ENCODE measurements around the gene PKD1L1. TPM values are rescaled to one million over a fixed set of nuclear protein-coding genes. Genes with fewer than 3 reads are reported as not detected.
"Not testable (repeated sequence)": the region's sequence is repeated elsewhere in the genome, so short reads cannot be mapped to it uniquely, and the experiment has no call there.

The PKD1L1 gene
- total and polyA plus RNA-seq, 2 experiments from 2014 or later, result 0.15 to 0.54 TPM

- Histone ChIP-seq H3K27me3 (no peaks in the 10 kb centered on the region), H3K4me3 (no peak overlapping the region), H3K9me3 (ENCODE audit: low read depth) (no peaks in the 10 kb centered on the region), H3K27ac (no peak overlapping the region), H3K4me1 (ENCODE audit: low read depth) (peaks cover 9% of the 10 kb centered on the region), H3K36me3 (no peaks in the 10 kb centered on the region)
- TF ChIP-seq CTCF (IDR thresholded peaks at IDR 0.05; ENCODE audit: low read depth, low read length), result peak; percentile 50
- peak in 1 of 2 donors; percentile 16 for DNase-seq (ENCODE audit: low read depth in 1 of 2, low spot score in 1 of 2)
These were observed 40.5 kb upstream of the PKD1L1 start for GRCh38 chr7:47988496-47989386.

- TF ChIP-seq CTCF (IDR thresholded peaks at IDR 0.05; ENCODE audit: low read depth, low read length), result no peak
- DNase-seq (ENCODE audit: low read depth in 1 of 2, low spot score in 1 of 2), result no peak
- H3K27ac ChIP-seq, result peak overlapping the region; percentile 7
- peaks cover 6% of the 10 kb centered on the region for H3K4me1 ChIP-seq (ENCODE audit: low read depth)
- no peaks in the 10 kb centered on the region for H3K27me3 ChIP-seq
- no peak overlapping the region for H3K4me3 ChIP-seq
- H3K36me3 ChIP-seq, result peaks cover 3% of the 10 kb centered on the region
- H3K9me3 ChIP-seq (ENCODE audit: low read depth), result no peaks in the 10 kb centered on the region
These were observed 34.3 kb upstream of the PKD1L1 start for GRCh38 chr7:47982610-47983009.

GRCh38 chr7:47980648-47981047 is 32.4 kb upstream of the PKD1L1 start:
- not testable (repeated sequence) for DNase-seq (ENCODE audit: low read depth in 1 of 2, low spot score in 1 of 2)

GRCh38 chr7:47979832-47980181 is 31.5 kb upstream of the PKD1L1 start:
- peaks cover 26% of the 10 kb centered on the region for H3K36me3 ChIP-seq
- H3K4me1 ChIP-seq (ENCODE audit: low read depth), result peaks cover 6% of the 10 kb centered on the region
- peak overlapping the region; percentile 34 for H3K4me3 ChIP-seq
- TF ChIP-seq CTCF (IDR thresholded peaks at IDR 0.05; ENCODE audit: low read depth, low read length), result no peak
- no peaks in the 10 kb centered on the region for H3K27me3 ChIP-seq
- DNase-seq (ENCODE audit: low read depth in 1 of 2, low spot score in 1 of 2), result no peak
- H3K27ac ChIP-seq, result peak overlapping the region; percentile 74
- no peaks in the 10 kb centered on the region for H3K9me3 ChIP-seq (ENCODE audit: low read depth)

More at GRCh38 chr7:47980648-47981047, 32.4 kb upstream of the PKD1L1 start:
- not testable (repeated sequence) for H3K4me3 ChIP-seq; H3K4me1 ChIP-seq (ENCODE audit: low read depth); H3K27ac ChIP-seq; H3K9me3 ChIP-seq (ENCODE audit: low read depth); H3K27me3 ChIP-seq
- H3K36me3 ChIP-seq, result peaks cover 21% of the 10 kb centered on the region

GRCh38 chr7:47979145-47979831 is 31.0 kb upstream of the PKD1L1 start, which contains the start of gene HUS1:
Gene HUS1, minus strand, starts transcription at chr7:47979615. Its CDS starts 96 bp downstream, at chr7:47979519.
- peaks cover 31% of the 10 kb centered on the region for H3K36me3 ChIP-seq
- H3K9me3 ChIP-seq (ENCODE audit: low read depth), result no peaks in the 10 kb centered on the region
- peak; percentile 93 for DNase-seq (ENCODE audit: low read depth in 1 of 2, low spot score in 1 of 2)
- TF ChIP-seq CTCF (IDR thresholded peaks at IDR 0.05; ENCODE audit: low read depth, low read length), result no peak
- H3K4me1 ChIP-seq (ENCODE audit: low read depth), result peaks cover 6% of the 10 kb centered on the region
- peak within 1 kb of the TSS; percentile 74 for H3K27ac ChIP-seq
- no peaks in the 10 kb centered on the region for H3K27me3 ChIP-seq
- H3K4me3 ChIP-seq, result peak within 1 kb of the TSS; percentile 34

- Histone ChIP-seq H3K36me3 (peaks cover 36% of the 10 kb centered on the region), H3K9me3 (ENCODE audit: low read depth) (no peaks in the 10 kb centered on the region), H3K4me3 (peak overlapping the region; percentile 34), H3K27me3 (no peaks in the 10 kb centered on the region), H3K4me1 (ENCODE audit: low read depth) (peaks cover 6% of the 10 kb centered on the region), H3K27ac (peak overlapping the region; percentile 74)
- no peak for DNase-seq (ENCODE audit: low read depth in 1 of 2, low spot score in 1 of 2)
- TF ChIP-seq CTCF (IDR thresholded peaks at IDR 0.05; ENCODE audit: low read depth, low read length), result no peak
These were observed 30.5 kb upstream of the PKD1L1 start for GRCh38 chr7:47978790-47979144.
